Natural killer cell treated with Interleukin-12 subunit alpha and Interleukin-12 subunit beta and Interleukin-15 and Interleukin-18, amount 100 ng/mL, for 72 hours (primary cell): ENCODE data around the gene RNF113A. TPM values are rescaled to one million over a fixed set of nuclear protein-coding genes. Genes with fewer than 3 reads are reported as not detected.
"Not testable (repeated sequence)": the region's sequence is repeated elsewhere in the genome, so short reads cannot be mapped to it uniquely, and the experiment has no call there.

Experiments used
- ATAC-seq, 2 donors: fragments of 150-1000 bp; cut with Tn5 transposase in 1 of 2; sonication (Bioruptor Pico), chemical (Tn5 transposase) in 1 of 2; 2 replicates each; pipeline ENCODE4 v1.10.0; 2021
- DNase-seq: peaks from one replicate; pipeline ENCODE4 v3.0.0; 2022; ENCODE audit warnings: low spot score
- H3K27ac Mint-ChIP-seq, 2 donors: 1 replicate in 1 of 2; 2 replicates in 1 of 2; pipeline ENCODE4 v1.8.0; 2022; ENCODE audit warnings: mixed read lengths in 2 of 2, mild to moderate bottlenecking in 1 of 2, moderate library complexity in 1 of 2
- H3K27me3 Mint-ChIP-seq, 2 donors: 1 replicate in 1 of 2; 2 replicates in 1 of 2; pipeline ENCODE4 v1.8.0; 2022; ENCODE audit warnings: mixed read lengths in 2 of 2
- H3K36me3 Mint-ChIP-seq: one replicate; pipeline ENCODE4 v1.8.0; 2022; ENCODE audit warnings: mixed read lengths
- H3K4me1 Mint-ChIP-seq, 2 donors: 1 replicate in 1 of 2; 2 replicates in 1 of 2; pipeline ENCODE4 v1.8.0; 2022; ENCODE audit warnings: low read depth in 2 of 2, mixed read lengths in 2 of 2, mild to moderate bottlenecking in 1 of 2
- H3K4me3 Mint-ChIP-seq: one replicate; pipeline ENCODE4 v1.8.0; 2022; ENCODE audit warnings: mixed read lengths
- H3K9me3 Mint-ChIP-seq: 2 replicates; pipeline ENCODE4 v1.8.0; 2022; ENCODE audit warnings: mixed read lengths
- total RNA-seq, 2 donors: library from RNA; stranded (reverse); gene quantifications; one replicate each; pipeline ENCODE4 v1.2.3, GENCODE V29; 2022

The RNF113A gene
- total RNA-seq, 2 donors from 2014 or later, result 21.6 to 32.3 TPM

DNA sequence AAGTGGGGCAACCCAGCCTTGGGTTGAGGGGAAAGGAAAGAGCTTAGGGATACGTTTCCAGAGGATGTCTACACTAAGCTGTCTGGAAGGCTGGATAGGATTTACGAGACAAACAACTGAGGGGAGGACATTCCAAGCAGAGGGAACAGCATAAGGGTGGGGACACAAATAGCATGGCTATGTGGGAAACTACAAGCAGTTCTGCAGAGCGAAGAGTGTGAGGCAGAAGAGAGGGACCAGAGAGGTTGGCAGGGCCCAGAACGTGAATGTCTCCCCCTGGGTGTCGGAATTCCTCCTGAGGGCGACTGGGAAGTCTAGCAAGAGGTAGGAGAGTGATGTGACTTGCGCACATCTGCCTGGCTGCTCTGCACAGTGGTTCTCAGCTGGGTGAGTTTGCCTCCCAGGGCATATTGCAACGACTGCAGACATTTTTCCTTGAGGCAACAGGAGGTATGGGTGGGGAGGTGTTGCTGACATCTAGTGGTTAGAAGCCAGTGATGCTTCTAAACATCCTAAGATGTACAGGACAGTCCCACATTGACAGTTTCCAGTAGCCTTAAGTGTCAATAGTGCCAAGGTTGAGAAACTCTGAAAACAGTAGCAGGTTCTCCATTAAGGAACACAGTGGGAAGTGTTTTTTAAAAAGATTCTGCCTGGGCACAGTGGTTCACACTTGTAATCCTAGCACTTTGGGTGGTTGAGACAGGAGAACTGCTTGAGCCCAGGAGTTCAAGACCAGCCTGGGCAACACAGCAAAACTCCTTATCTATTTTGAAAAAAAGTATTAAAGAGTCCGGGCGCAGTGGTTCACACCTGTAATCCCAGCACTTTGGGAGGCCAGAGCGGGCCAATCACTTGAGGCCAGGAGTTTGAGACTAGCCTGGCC is 9.3 kb upstream of the RNF113A start:
- no peaks in the 10 kb centered on the region for H3K9me3 Mint-ChIP-seq
- H3K27me3 Mint-ChIP-seq, result no peaks in the 10 kb centered on the region
- DNase-seq (no peak), ATAC-seq (peak; percentile 61 to 77)
- no peaks in the 10 kb centered on the region for H3K36me3 Mint-ChIP-seq
- H3K4me1 Mint-ChIP-seq, result peaks cover 7 to 8% of the 10 kb centered on the region in 2 donors
- H3K4me3 Mint-ChIP-seq, result no peak overlapping the region
- peak overlapping the region in 1 of 2 donors; percentile 31 for H3K27ac Mint-ChIP-seq

DNA sequence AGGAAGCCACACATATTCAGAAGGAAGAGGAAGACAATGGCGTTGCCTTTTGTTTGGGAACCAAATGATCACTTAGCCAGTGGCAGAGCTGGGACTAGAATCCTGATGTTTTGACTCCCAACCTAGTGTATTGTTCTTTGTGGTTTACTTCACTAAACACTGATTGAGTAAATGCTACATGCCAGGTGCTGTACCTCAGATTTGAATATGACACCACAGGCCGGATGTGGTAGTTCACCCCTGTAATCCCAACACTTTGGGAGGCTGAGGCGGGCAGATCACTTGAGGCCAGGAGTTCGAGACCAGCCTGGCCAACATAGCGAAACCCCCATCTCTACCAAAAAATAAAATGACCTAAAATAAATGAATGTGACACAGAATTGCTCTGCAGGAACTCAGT is 8.5 kb upstream of the RNF113A start:
- H3K36me3 Mint-ChIP-seq, result no peaks in the 10 kb centered on the region
- no peak for DNase-seq

DNA sequence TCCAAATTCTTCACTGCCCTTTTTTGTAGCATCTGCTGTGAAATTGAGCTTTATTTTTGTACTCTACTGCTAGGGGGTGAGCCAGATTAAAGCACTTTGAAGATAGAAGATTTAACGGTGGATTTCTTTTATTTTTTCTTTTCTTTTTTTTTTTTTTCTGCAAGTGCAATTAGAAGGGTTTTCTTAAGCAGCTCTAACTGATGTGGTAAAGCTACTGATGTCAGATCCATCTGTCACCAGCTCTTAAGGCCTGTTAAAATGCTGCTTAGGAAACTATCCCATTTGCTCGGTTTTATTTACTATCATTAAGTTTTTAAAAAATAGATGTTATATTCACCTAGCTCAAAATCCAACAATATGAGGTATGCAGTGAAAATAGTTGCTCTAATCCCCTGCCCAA is 7.2 kb upstream of the RNF113A start:
- H3K36me3 Mint-ChIP-seq, result no peaks in the 10 kb centered on the region
- H3K4me3 Mint-ChIP-seq, result no peak overlapping the region
- DNase-seq, result no peak
- H3K4me1 Mint-ChIP-seq, result peaks cover 7 to 8% of the 10 kb centered on the region in 2 donors
- no peaks in the 10 kb centered on the region for H3K9me3 Mint-ChIP-seq
- H3K27ac Mint-ChIP-seq, result no peak overlapping the region
- ATAC-seq, result no peak
- no peaks in the 10 kb centered on the region for H3K27me3 Mint-ChIP-seq

More for the DNA sequence above, 8.5 kb upstream of the RNF113A start:
- H3K9me3 Mint-ChIP-seq, result no peaks in the 10 kb centered on the region
- peak overlapping the region in 1 of 2 donors; percentile 31 for H3K27ac Mint-ChIP-seq
- no peaks in the 10 kb centered on the region for H3K27me3 Mint-ChIP-seq
- ATAC-seq, result no peak
- H3K4me3 Mint-ChIP-seq, result no peak overlapping the region
- H3K4me1 Mint-ChIP-seq, result peaks cover 7 to 8% of the 10 kb centered on the region in 2 donors

DNA sequence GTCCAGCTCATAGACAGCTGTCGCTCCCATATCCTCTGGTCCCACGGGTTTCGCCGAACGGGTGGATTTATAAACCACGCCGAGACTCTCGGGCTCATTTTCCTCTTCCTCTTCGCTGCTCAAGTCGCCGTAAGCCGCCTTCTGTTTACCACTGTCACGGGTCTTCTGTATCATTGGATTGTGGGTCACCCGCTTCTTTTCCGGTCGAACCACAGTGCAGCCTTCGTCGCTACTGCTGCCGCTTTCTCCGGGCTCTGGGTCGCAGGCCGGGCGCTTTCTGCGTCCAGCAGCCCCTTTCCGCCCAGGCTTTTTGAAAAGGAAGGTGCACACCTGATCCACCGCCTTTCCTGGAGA is 311 bp downstream of the RNF113A start:
- Mint-ChIP-seq H3K4me1 (peaks cover 5 to 13% of the 10 kb centered on the region in 2 donors), H3K27me3 (peaks cover 0 to 5% of the 10 kb centered on the region in 2 donors), H3K9me3 (no peaks in the 10 kb centered on the region), H3K36me3 (peaks cover 9% of the 10 kb centered on the region), H3K4me3 (peak overlapping the region; percentile 94), H3K27ac (peak overlapping the region; percentile 97 to 100)
- ATAC-seq, result peak; percentile 66 to 68
- no peak for DNase-seq

DNA sequence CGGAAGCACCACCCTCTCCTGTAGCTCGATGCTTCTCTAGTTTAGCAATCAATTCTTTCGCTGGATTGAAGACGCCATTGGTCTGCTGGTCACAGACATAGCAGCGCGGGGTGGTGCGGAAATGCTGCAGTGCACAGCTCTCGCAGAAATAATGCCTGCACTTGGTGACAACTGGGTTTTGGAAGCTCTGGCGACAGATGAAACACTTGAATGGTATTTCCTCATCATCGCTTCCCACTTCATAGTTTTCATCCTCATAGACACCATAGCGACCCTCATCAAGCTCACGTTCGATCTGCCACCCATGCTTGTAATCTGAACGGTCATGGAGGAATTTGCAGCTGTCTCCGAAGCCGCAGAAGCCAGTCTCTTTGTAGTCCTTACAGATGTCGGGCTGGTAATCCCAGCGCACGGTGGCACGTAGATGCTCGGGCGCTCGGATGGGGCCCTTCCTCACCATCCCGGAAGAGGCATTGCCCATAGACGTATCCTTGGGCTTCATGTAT is 854 bp downstream of the RNF113A start:
- ATAC-seq (peak in 1 of 2 donors; percentile 45), DNase-seq (no peak)
- Mint-ChIP-seq H3K4me1 (peaks cover 5 to 13% of the 10 kb centered on the region in 2 donors), H3K27me3 (peaks cover 0 to 5% of the 10 kb centered on the region in 2 donors), H3K4me3 (peak overlapping the region; percentile 94), H3K27ac (peak overlapping the region; percentile 97 to 100), H3K36me3 (peaks cover 9% of the 10 kb centered on the region), H3K9me3 (no peaks in the 10 kb centered on the region)

DNA sequence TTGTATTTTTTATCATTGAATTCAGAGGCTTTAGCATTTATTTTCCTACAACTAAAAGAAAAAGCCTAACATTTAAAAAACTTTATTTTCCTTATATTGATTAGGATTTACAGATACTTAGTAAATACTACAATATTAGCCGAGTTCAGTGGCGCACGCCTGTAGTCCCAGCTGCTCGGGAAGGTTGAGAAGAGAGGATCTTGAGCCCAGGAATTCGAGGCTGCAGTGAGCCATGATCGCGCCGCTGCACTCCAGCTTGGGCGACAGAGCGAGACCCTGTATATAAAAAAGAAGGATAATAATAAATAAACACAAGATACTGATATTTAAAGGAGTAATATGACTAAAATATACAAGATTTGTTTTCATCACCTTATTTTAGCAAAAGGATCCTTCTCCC is 18.1 kb downstream of the RNF113A start:
- Mint-ChIP-seq H3K9me3 (no peaks in the 10 kb centered on the region), H3K27me3 (peaks cover 0 to 12% of the 10 kb centered on the region in 2 donors), H3K4me3 (peak overlapping the region; percentile 97), H3K27ac (peak overlapping the region; percentile 87 to 98), H3K36me3 (no peaks in the 10 kb centered on the region), H3K4me1 (peaks cover 10 to 14% of the 10 kb centered on the region in 2 donors)
- DNase-seq, result no peak
- ATAC-seq, result no peak

DNA sequence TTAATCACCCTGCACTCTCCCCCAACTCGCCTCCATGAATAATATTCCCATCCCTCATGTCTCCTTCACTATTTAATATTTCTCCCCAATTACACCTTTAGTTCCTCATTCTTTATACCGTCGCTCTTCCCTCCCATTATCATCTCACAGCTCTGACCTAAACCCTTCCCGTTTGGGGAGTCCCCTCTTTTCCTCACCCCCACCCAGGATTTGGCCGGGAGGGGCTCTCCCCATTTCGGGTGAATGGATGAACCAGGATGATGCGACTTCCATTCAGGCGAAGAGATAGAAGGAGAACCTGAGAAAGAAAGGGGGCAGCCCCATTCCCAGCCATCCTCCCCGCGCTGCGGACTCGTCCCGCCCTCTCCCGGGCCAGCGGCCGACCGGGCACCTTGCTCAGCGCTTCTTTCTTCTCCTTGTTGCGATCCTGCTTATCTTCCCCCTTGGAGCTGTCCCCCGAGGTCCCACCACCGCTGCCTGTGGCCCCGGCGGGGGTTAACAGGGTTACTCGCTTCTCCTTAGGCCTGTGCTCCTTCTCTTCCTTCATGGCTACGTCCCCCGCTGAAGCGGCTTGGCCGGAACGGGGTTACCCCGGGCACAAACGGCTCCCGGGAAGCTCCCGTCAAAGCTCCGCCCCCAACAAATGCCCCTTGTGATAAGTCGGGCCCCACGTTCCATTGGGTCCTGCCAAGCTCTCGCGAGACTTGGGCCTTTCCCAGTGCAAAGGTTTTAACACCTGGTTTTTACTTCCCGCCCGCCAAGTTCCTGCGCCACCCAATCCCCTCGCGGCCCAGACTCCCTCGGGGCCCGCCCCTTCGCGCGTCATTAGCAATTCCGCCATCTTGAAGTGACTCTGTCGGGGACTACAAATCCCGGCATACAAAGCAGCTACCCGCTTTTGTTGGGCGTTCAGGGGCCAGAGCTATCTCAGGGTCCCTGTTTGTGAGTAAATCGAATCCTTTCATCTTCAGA is 18.9 kb downstream of the RNF113A start, which contains the start of gene UPF3B:
Gene UPF3B (minus strand): TSS at position 582 of the 972 bp plus-strand sequence. CDS start 35 bp downstream, at position 547.
- ATAC-seq (peak; percentile 97 to 98), DNase-seq (peak; percentile 96)
- H3K27ac Mint-ChIP-seq, result peak within 1 kb of the TSS; percentile 87 to 98
- peaks cover 0 to 12% of the 10 kb centered on the region in 2 donors for H3K27me3 Mint-ChIP-seq
- H3K36me3 Mint-ChIP-seq, result no peaks in the 10 kb centered on the region
- peak within 1 kb of the TSS; percentile 97 for H3K4me3 Mint-ChIP-seq
- H3K4me1 Mint-ChIP-seq, result peaks cover 10 to 14% of the 10 kb centered on the region in 2 donors
- no peaks in the 10 kb centered on the region for H3K9me3 Mint-ChIP-seq

DNA sequence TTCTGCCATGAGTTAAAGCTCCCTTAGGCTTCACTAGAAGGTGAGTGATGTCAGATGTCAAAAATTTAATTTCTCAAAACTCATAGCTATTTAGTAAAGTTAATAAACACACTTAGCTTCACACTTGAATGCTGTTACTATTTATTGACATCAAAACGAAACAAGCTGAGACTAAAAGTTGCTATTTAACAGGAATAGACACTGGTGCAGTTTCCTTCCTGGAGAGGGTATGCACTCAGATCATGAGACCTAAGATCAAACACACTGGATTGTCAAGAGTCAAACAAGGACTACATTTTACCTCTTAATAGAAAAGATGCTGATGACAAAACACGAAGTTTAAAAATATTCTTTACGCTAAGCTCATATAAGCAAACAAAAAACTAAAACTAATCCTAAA is 37.6 kb downstream of the RNF113A start:
- Mint-ChIP-seq H3K9me3 (no peaks in the 10 kb centered on the region), H3K36me3 (peaks cover 29% of the 10 kb centered on the region), H3K4me1 (peaks cover 0 to 5% of the 10 kb centered on the region in 2 donors), H3K27me3 (no peaks in the 10 kb centered on the region), H3K4me3 (no peak overlapping the region), H3K27ac (no peak overlapping the region)
- DNase-seq (no peak), ATAC-seq (no peak)

DNA sequence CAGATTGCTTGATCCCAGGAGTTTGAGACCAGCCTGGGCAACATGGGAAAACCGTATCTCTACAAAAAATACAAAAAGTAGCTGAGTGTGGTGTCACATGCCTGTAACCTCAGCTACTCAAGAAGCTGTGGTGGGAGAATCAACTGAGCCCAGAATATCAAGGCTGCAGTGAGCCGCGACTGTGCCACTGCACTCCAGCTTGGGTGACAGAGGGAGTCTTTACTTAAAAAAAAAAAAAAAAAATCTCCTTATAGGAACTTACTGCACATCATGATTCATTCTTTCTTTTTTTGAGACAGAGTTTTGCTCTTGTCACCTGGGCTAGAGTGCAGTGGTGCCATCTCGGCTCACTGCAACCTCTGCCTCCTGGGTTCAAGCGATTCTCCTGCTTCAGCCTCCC is 43.1 kb downstream of the RNF113A start:
- DNase-seq, result no peak
- H3K4me1 Mint-ChIP-seq, result peaks cover 0 to 11% of the 10 kb centered on the region in 2 donors
- ATAC-seq, result no peak
- H3K4me3 Mint-ChIP-seq, result no peak overlapping the region
- no peaks in the 10 kb centered on the region for H3K27me3 Mint-ChIP-seq
- peaks cover 9% of the 10 kb centered on the region for H3K36me3 Mint-ChIP-seq
- no peaks in the 10 kb centered on the region for H3K9me3 Mint-ChIP-seq
- no peak overlapping the region for H3K27ac Mint-ChIP-seq

DNA sequence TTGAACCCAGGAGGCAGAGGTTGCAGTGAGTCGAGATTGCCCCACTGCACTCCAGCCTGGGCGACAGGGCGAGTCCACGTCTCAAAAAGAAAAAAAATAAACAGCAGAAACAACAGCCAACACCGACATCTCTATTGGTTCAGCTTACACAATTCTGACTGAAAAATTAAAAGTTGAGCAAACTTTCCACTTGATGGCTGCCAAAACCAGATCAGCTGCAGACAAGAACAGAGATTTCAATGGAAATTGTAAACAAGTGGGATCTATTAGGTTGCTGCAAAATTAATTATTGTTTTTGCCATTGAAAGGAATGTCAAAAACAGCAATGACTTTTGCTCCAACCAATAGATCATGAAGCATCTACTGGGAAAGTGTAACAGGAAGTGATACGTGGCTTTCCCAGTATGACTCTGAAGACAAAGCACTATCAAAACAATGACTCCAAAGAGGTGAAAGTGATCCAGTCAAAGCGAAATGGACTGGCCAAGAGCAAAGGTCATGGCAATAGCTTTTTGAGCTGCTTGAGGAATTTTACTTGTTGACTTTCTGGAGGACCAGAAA is 45.1 kb downstream of the RNF113A start:
- ATAC-seq (no peak), DNase-seq (no peak)
- H3K27ac Mint-ChIP-seq, result no peak overlapping the region
- no peaks in the 10 kb centered on the region for H3K27me3 Mint-ChIP-seq
- H3K9me3 Mint-ChIP-seq, result no peaks in the 10 kb centered on the region
- peaks cover 9% of the 10 kb centered on the region for H3K36me3 Mint-ChIP-seq
- H3K4me3 Mint-ChIP-seq, result no peak overlapping the region
- H3K4me1 Mint-ChIP-seq, result peaks cover 6 to 11% of the 10 kb centered on the region in 2 donors

DNA sequence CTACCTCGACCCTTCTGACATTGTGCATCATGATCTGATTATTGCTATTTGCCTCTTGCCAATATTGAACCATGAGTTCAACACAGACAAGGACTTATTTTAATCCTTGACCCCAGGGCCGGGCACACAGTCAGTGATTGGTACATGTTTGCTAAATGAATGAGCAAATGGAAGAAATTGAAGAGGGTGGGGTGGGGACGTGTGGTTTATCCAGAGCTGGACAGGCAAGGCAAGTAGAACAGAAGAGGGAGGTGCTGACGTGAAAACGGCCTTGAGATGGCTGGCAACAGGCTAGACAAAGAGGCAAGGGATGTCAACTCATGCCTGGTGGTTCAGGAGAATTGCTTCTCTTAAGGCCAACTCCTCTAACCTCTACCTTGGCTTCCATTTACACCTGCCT is 47.3 kb downstream of the RNF113A start:
- ATAC-seq, H3K36me3 Mint-ChIP-seq, H3K4me3 Mint-ChIP-seq, H3K9me3 Mint-ChIP-seq, DNase-seq, H3K4me1 Mint-ChIP-seq, H3K27ac Mint-ChIP-seq, H3K27me3 Mint-ChIP-seq: not testable (repeated sequence)

DNA sequence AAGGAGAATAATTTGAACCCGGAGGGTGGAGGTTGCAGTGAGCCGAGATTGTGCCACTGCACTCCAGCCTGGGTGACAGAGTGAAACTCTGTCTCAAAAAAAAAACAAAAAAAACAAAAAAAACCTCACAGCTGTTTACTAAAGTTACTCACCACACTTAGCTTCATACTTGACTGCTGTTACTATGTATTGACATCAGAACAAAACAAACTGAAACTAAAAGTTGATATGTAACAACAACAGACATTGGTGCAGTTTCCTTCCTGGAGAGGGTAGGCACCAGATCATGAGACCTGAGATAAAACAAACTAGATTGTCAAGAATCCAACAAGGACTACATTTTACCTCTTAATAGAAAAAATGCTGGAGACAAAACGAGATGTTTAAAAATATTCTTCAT is 49.8 kb downstream of the RNF113A start:
- not testable (repeated sequence) for DNase-seq, H3K4me3 Mint-ChIP-seq, H3K36me3 Mint-ChIP-seq, H3K27me3 Mint-ChIP-seq, H3K4me1 Mint-ChIP-seq, H3K9me3 Mint-ChIP-seq
- peak; percentile 73 to 80 for ATAC-seq
- peak overlapping the region in 1 of 2 donors; percentile 76 for H3K27ac Mint-ChIP-seq
